SU-DHL-6 (cell line): ENCODE results near the gene SMURF2.

ENCODE experiments used
- H2AFZ ChIP-seq: fragments of 200-600 bp; sonication (generic); 2 replicates; pipeline ENCODE4 v1.6.1; 2014; ENCODE audit warnings: low read depth, mild to moderate bottlenecking, moderate library complexity, mixed read lengths, antibody characterized with exemption, low read length; ENCODE audit not compliant: severe bottlenecking
- H3F3A ChIP-seq: fragments of 200-600 bp; shearing (Covaris generic); 2 replicates; pipeline ENCODE4 v1.6.0; 2016; ENCODE audit warnings: antibody characterized with exemption, mild to moderate bottlenecking; ENCODE audit not compliant: insufficient read depth
- H3K27ac ChIP-seq: fragments of 200-600 bp; sonication (generic); 2 replicates; pipeline ENCODE4 v1.5.1; 2016; ENCODE audit warnings: low read depth, mild to moderate bottlenecking, low read length, moderate library complexity, mixed read lengths
- H3K27me3 ChIP-seq: fragments of 200-600 bp; sonication (generic), shearing (Covaris generic); 2 replicates; pipeline ENCODE4 v1.6.0; 2014; ENCODE audit warnings: mild to moderate bottlenecking, low read length
- H3K36me3 ChIP-seq: fragments of 200-600 bp; sonication (generic); 2 replicates; pipeline ENCODE4 v1.6.1; 2014; ENCODE audit warnings: mild to moderate bottlenecking, low read length, mixed read lengths
- H3K4me2 ChIP-seq: fragments of 300-600, 200-600 bp; shearing (Covaris generic), sonication (generic); 2 replicates; pipeline ENCODE4 v1.6.0; 2014; ENCODE audit warnings: low read length, low read depth, mild to moderate bottlenecking; ENCODE audit not compliant: poor library complexity, severe bottlenecking
- H3K4me3 ChIP-seq: fragments of 200-600 bp; sonication (generic); 2 replicates; pipeline ENCODE4 v1.5.1; 2014; ENCODE audit warnings: antibody characterized with exemption, low read length, mild to moderate bottlenecking, mixed read lengths; ENCODE audit not compliant: insufficient read depth, poor library complexity, severe bottlenecking
- H3K79me2 ChIP-seq: fragments of 200-600 bp; sonication (generic); 2 replicates; pipeline ENCODE4 v1.6.1; 2014; ENCODE audit warnings: mild to moderate bottlenecking, low read length, moderate library complexity; ENCODE audit not compliant: insufficient read depth
- H3K9ac ChIP-seq: fragments of 200-600 bp; sonication (generic); 2 replicates; pipeline ENCODE4 v1.7.0; 2014; ENCODE audit warnings: mild to moderate bottlenecking, low read length
- H3K9me2 ChIP-seq: fragments of 200-600 bp; sonication (generic); replicated peaks from 2 replicates; pipeline ENCODE4 v1.6.1; 2014; ENCODE audit warnings: low read length; ENCODE audit not compliant: insufficient read depth
- H3K9me3 ChIP-seq: fragments of 200-600 bp; sonication (generic); 2 replicates; pipeline ENCODE4 v1.6.1; 2014; ENCODE audit warnings: low read length, mixed read lengths; ENCODE audit not compliant: insufficient read depth
- H4K20me1 ChIP-seq: fragments of 200-600 bp; sonication (generic); 2 replicates; pipeline ENCODE4 v1.6.1; 2014; ENCODE audit warnings: low read depth, mild to moderate bottlenecking, antibody characterized with exemption, low read length, moderate library complexity, mixed read lengths
- EZH2phosphoT487 ChIP-seq: fragments of 200-600 bp; sonication (generic), shearing (Covaris generic); conservative IDR thresholded peaks from 2 replicates; pipeline ENCODE4 v1.6.1; 2018; ENCODE audit warnings: mild to moderate bottlenecking, antibody characterized with exemption, low read length, moderate library complexity, mixed read lengths
- TF ChIP-seq, protein P1 (sequence below): fragments of 200-600 bp; sonication (generic); IDR thresholded peaks from one replicate; pipeline ENCODE4 v1.5.1; 2017; ENCODE audit warnings: antibody characterized with exemption, mild to moderate bottlenecking, low read length, moderate library complexity; ENCODE audit not compliant: insufficient read depth, poor library complexity, severe bottlenecking

The SMURF2 gene

DNA sequence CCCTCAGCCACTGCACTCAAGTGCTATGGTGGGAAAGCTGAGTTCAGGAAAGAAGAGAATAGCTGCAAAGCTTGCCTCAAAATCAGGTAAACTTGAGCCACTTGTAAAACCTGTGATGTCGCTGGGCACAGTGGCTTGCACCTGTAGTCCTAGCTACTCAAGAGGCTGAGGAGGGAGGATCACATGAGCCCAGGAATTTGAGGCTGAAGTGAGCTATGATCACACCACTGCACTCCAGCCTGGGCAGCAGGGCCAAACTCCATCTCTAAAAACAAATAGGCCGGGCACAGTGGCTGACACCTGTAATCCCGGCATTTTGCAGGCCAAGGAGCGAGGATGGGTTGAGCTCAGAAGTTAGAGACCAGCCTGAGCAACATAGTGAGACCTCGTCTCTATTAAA, 26.4 kb upstream of the SMURF2 start:
- Histone ChIP-seq H3K27ac (no peak overlapping the region), H3K4me3 (no peak overlapping the region), H2AFZ (no peak overlapping the region), H3K9ac (no peak overlapping the region), H3K9me3 (no peaks in the 10 kb centered on the region), H3K9me2 (no peaks in the 10 kb centered on the region), H3K36me3 (no peaks in the 10 kb centered on the region), H3F3A (no peaks in the 10 kb centered on the region), H3K79me2 (no peaks in the 10 kb centered on the region), H4K20me1 (no peaks in the 10 kb centered on the region), H3K27me3 (no peaks in the 10 kb centered on the region), H3K4me2 (no peak overlapping the region)
- TF ChIP-seq, protein P1, sequence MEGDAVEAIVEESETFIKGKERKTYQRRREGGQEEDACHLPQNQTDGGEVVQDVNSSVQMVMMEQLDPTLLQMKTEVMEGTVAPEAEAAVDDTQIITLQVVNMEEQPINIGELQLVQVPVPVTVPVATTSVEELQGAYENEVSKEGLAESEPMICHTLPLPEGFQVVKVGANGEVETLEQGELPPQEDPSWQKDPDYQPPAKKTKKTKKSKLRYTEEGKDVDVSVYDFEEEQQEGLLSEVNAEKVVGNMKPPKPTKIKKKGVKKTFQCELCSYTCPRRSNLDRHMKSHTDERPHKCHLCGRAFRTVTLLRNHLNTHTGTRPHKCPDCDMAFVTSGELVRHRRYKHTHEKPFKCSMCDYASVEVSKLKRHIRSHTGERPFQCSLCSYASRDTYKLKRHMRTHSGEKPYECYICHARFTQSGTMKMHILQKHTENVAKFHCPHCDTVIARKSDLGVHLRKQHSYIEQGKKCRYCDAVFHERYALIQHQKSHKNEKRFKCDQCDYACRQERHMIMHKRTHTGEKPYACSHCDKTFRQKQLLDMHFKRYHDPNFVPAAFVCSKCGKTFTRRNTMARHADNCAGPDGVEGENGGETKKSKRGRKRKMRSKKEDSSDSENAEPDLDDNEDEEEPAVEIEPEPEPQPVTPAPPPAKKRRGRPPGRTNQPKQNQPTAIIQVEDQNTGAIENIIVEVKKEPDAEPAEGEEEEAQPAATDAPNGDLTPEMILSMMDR = no peak
- no peak for TF ChIP-seq EZH2phosphoT487

DNA sequence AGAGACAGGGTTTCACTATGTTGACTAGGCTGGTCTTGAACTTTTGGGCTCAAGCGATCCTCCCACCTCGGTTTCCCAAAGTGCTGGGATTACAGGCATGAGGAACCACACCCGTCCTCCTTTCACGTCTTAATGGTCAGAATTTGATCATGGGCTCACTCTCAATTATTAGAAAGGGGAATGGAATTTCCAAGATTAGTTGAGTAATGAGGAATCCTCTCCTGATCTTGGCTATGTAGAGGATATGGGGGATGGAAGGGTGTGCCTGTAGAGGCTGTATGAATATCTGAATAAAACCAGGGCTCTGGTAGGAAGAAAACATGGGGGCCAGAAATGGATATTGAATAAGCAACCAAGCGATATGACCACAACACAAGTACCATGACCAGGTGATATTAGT, 25.9 kb upstream of the SMURF2 start:
- H3K9me3 ChIP-seq = no peaks in the 10 kb centered on the region
- no peak overlapping the region for H3K4me3 ChIP-seq
- no peaks in the 10 kb centered on the region for H3K9me2 ChIP-seq
- H3F3A ChIP-seq = no peaks in the 10 kb centered on the region
- no peak overlapping the region for H3K9ac ChIP-seq
- no peaks in the 10 kb centered on the region for H3K36me3 ChIP-seq
- H3K79me2 ChIP-seq = no peaks in the 10 kb centered on the region
- no peaks in the 10 kb centered on the region for H3K27me3 ChIP-seq
- no peak overlapping the region for H3K4me2 ChIP-seq
- no peak overlapping the region for H2AFZ ChIP-seq
- H3K27ac ChIP-seq = no peak overlapping the region
- TF ChIP-seq, protein P1 = no peak
- no peak for TF ChIP-seq EZH2phosphoT487
- H4K20me1 ChIP-seq = no peaks in the 10 kb centered on the region

DNA sequence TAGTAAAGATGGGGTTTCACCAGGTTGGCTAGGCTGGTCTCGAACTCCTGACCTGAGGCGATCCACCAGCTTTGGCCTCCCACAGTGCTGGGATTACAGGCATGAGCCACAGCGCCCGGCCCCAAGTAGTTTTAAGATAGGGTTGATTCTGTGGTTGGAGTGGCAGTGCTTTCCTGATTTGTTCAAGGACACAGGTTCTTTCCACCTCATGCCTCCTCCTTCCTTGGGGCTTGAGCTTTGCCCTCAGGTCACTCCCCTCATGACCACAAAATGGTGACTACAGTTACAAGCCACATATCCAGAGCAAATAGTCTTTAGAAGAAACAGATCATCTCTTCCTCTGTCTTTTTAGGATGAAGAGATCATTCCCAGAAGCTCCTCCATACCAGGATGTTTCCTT, 25.3 kb upstream of the SMURF2 start:
- H3K36me3 ChIP-seq = no peaks in the 10 kb centered on the region
- H3K9me3 ChIP-seq = no peaks in the 10 kb centered on the region
- no peak overlapping the region for H3K4me3 ChIP-seq
- no peaks in the 10 kb centered on the region for H4K20me1 ChIP-seq
- H3K27ac ChIP-seq = no peak overlapping the region
- TF ChIP-seq, protein P1 = no peak
- no peak for TF ChIP-seq EZH2phosphoT487
- H3K9me2 ChIP-seq = no peaks in the 10 kb centered on the region
- no peaks in the 10 kb centered on the region for H3F3A ChIP-seq
- no peaks in the 10 kb centered on the region for H3K27me3 ChIP-seq
- no peaks in the 10 kb centered on the region for H3K79me2 ChIP-seq
- H2AFZ ChIP-seq = no peak overlapping the region
- no peak overlapping the region for H3K4me2 ChIP-seq
- H3K9ac ChIP-seq = no peak overlapping the region

DNA sequence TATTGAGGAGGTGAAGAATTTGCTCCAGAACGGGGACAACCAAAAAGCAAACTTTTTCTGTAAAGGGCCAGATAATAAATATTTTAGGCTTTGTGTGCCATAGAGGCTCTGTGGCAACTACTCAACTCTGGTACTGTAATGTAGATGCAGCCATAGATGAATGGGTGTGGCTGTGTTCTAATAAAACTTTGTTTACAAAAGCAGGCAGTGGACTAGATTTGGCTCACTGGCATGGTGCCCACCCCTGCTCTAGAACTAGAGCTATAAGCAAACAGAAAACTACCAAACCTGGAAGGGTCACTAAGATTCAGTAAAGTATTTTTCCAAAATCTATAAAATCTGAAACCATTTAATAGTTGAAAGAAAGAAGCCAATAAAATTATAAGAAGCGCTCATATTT, 24.6 kb upstream of the SMURF2 start:
- no peaks in the 10 kb centered on the region for H3K27me3 ChIP-seq
- H3K4me2 ChIP-seq = no peak overlapping the region
- no peaks in the 10 kb centered on the region for H4K20me1 ChIP-seq
- H3K36me3 ChIP-seq = no peaks in the 10 kb centered on the region
- H3K9ac ChIP-seq = no peak overlapping the region
- H3K9me2 ChIP-seq = no peaks in the 10 kb centered on the region
- TF ChIP-seq, protein P1 = no peak
- TF ChIP-seq EZH2phosphoT487 = no peak
- no peak overlapping the region for H3K4me3 ChIP-seq
- H3K27ac ChIP-seq = no peak overlapping the region
- H3F3A ChIP-seq = no peaks in the 10 kb centered on the region
- H3K9me3 ChIP-seq = no peaks in the 10 kb centered on the region
- no peak overlapping the region for H2AFZ ChIP-seq
- H3K79me2 ChIP-seq = no peaks in the 10 kb centered on the region
